Subcutaneous adipose tissue (tissue), 4 donors: ENCODE data around the gene TERT. TPM values are rescaled to one million over a fixed set of nuclear protein-coding genes. Genes with fewer than 3 reads are reported as not detected.

Experiments used
- CTCF ChIP-seq: fragments of 450-650 bp; IDR thresholded peaks from one replicate; pipeline ENCODE4 v1.5.1; 2016; ENCODE audit warnings: low read depth, mild to moderate bottlenecking, control low read depth, antibody characterized with exemption, moderate library complexity
- small RNA-seq: library from RNA; depleted of rRNA; stranded (forward); fragments of <200 nt; gene quantifications from one replicate; pipeline ENCODE3, GENCODE V24; 2016
- total RNA-seq, 4 donors: library from RNA; depleted of rRNA; stranded (reverse); fragments of >200 nt; gene quantifications; one replicate each; pipeline ENCODE4 v1.1.0, GENCODE V29; 2016

Gene TERT
- total RNA-seq, 4 donors from 2014 or later, result not detected

GRCh38 chr5:1207555-1207954 lies 87.3 kb downstream of the TERT start:
- TF ChIP-seq CTCF, result no peak

DNA sequence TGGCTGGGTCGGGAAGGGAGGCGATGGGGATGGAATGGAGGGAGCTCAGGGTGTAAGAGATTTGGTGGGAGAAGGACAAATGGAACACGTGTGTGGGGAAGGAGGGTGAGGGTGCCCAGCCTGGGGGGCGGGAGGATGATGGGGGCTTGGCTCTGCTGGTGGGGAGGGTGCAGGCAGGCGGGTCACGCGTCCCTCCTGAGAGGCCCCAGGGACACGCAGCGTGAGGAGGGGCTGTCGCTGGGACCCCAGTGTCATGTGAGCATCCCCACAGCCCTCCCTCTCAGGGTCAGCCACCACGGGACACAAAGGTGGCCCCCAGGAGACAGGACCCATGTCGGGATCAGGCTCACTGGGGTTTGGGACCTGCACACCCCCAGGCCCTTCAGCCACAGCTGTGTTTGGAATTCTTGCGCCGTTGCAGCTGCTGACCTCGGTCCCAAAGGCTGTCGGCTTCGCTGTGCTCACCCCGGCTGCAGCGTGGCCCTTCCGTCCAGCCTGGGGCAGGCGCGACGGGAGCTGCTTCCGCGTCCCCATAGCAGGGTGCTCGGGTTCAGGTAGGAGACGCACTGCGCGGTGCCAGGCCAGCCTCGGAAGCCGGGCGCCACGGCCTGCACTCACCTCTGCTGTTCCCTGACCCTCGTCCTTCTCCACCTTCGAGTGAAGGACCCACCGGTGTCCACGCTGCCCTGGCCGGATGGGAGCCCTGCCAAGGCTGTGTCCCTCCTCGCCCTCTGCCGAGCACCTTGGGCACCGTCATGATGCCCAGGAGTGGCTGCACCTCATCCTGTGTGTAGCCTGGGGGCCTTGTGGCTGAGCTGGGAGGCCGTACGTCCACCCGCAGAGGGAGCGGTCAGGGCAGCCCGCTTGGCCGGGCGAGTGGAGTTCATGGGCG lies 88.1 kb downstream of the TERT start:
- no peak for TF ChIP-seq CTCF

- TF ChIP-seq CTCF, result no peak
Observed at GRCh38 chr5:1205255-1206180, 89.3 kb downstream of the TERT start.

DNA sequence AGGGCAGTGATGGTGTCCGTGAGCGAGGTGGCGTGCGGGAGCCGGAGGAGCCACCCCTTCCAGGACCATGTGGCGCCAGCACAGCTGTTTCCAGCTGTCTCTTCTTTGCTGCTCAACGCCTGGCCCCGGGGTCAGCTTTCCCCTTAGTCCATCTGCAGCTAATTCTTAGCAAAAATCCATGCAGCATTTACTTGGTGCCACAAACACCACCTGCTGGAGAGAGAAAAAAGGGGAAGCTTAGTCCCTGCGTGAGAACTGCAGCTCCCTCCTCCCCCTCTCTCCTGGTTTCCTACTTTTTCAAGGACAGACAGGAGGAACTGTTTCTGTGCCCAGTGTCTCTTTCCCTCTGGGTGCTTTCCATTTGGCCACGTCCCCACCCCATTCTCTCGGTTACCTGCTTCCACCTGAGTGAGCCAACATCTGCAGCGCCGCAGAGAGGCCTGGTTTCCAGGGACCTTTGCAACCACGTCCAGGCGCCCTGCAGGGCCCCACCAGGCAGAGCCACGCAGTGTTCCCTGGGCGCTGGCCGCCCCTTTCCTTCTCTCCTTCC lies 90.1 kb downstream of the TERT start:
- TF ChIP-seq CTCF, result no peak

DNA sequence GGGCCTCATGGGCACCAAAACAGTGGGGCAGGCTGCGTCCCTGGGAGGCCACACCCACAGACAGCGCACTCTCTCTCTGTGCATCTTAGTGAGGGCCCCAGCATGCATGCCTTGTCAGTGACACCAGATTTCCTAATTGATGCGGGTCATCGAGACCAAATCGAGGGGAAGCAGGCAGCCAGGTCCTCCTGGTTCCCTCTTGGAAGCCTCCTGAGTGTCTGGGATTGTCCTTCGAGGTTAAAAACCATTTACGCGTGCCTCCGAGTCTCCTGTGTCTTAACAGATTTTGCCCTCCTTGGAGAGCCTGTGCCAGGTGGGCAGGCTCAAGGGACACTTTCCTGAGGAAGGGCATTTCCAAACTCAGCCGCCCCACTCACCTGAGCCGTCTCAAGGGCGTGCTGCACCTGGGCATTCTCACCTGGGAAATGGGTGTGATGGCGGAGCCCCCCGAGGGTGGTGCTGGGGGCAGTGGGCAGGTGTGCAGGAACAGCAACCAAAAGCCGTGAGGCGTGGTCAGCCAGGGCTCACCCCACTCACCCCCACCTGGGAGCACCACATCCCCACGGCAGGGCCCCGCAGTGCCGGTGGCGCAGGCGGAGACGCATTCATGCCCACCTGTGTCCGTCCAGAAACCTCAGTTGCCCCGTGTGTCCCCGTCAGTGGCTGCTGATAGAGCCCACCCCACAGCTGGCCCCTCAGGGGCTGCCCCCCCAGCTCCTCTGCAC lies 90.7 kb downstream of the TERT start:
- TF ChIP-seq CTCF, result no peak

- no peak for TF ChIP-seq CTCF
Observed at GRCh38 chr5:1203311-1203967, 91.4 kb downstream of the TERT start.

Small RNAs within 50 kb of the gene (small RNA-seq; reads per million reads assigned to genes)
- gene MIR4457, result not detected

Other genes with a start within 250 kb of the TERT start
- gene SLC12A7, start 183.0 kb downstream of the TERT start, total RNA-seq, result 10 to 100 TPM; 12.9 to 34.3 (median 20.7) TPM
- not detected for gene SLC6A19, start 93.5 kb downstream of the TERT start, total RNA-seq
- not detected for gene SLC6A18, start 69.7 kb downstream of the TERT start, total RNA-seq
- gene CLPTM1L, start 50.0 kb upstream of the TERT start, total RNA-seq, result 100 to 1,000 TPM in 2 of 4 donors, 10 to 100 TPM in 2; 92.3 to 132 (median 108) TPM
- under 1 TPM in 2 of 4 donors, not detected in 2; 0.16 to 0.22 TPM for gene SLC6A3, start 150.4 kb upstream of the TERT start, total RNA-seq
- 10 to 100 TPM; 18.9 to 47.5 (median 29.2) TPM for gene LPCAT1, start 228.9 kb upstream of the TERT start, total RNA-seq